GM03348 (cell line): Measurements from ENCODE around the gene AIFM3.

Source experiments
- DNase-seq: peaks from one replicate; pipeline ENCODE4 v3.0.0; 2012; ENCODE audit warnings: low spot score

Gene AIFM3

DNA sequence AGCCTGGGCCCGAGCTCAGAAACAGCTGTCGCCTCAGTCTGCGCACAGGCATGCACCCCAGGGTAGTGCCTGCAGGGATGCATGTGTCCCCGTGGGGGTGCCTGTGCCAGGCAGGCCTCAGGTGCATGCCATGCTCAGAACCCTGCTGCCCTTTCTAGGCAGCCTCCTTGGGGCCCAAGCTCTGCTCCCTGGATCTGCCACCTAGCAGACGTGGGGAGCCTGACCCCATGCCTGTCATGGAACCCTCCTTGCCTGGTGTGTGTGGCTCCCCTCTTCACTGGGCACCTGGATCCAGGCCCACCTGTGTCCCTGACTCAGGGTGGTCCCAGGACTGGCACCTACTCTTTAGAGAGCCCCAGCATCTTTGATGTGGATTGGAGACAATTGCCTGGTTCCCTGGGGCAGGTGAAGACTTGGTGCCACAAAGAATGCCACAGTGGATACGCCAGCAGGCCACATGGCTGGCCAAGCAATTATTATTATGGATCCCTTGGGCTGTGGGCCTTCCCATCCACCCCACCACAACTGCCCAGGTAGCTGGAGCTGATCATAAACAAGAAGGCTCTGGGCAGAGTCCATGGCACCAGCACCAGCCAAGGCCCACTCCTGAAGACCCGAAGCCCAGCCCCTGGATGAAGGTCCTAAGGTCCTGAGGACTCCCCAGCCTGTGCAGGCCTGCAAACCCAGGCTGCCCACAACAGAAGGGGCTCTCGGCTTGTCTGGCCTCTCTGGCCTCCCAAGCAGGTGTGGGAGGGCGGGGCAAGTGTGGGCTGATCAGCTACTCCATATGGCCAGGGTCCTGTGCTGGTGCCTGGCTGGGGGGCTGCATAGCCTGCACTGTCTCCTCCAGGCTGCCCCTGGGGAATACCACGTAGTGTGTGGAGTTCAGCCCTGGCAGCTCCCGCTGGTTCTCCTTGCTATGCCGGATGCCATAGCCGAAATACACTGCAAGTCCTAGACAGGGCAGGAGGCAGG is 61.5 kb downstream of the AIFM3 start:
- DNase-seq = no peak

GRCh38 chr22:21029486-21030025 is 62.5 kb downstream of the AIFM3 start:
- no peak for DNase-seq

DNA sequence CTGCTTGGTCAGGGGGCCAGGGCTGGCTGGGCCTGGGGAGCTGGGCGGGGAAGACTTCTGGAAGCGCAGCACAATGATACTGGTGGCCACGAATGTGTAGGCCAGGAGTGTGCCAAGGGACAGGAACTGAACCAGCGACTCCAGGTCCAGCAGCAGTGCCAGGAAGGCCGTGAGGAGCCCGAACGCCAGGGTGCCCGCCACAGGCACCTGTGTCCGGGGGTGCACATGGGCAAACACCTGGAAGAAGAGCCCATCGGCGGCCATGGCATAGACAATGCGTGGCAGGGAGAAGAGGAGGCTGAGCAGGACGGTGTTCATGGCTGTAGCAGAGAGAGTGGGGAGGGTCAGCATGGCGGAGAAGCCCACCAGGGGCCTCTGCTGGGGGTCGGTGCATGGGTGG is 63.0 kb downstream of the AIFM3 start:
- no peak for DNase-seq
